Ovary (tissue), 3 donors: Measurements from ENCODE around the gene COX4I2.

Source experiments
- POLR2A ChIP-seq: fragments of 450-650 bp; IDR thresholded peaks from one replicate; pipeline ENCODE4 v1.6.1; 2017; ENCODE audit warnings: antibody characterized with exemption, mild to moderate bottlenecking, moderate library complexity
- TF ChIP-seq, protein P1 (sequence below), 3 donors: fragments of 450-650 bp in 2 of 3; fragments of 200-600 bp in 1 of 3; IDR thresholded peaks; one replicate each; pipeline versions ENCODE4 v1.5.1 to v1.8.0; 2016 to 2022; ENCODE audit warnings: antibody characterized with exemption in 3 of 3, mild to moderate bottlenecking in 1 of 3
- donor health status: DM: no; HTN: no; CAD: no.

- TF ChIP-seq, protein P1, sequence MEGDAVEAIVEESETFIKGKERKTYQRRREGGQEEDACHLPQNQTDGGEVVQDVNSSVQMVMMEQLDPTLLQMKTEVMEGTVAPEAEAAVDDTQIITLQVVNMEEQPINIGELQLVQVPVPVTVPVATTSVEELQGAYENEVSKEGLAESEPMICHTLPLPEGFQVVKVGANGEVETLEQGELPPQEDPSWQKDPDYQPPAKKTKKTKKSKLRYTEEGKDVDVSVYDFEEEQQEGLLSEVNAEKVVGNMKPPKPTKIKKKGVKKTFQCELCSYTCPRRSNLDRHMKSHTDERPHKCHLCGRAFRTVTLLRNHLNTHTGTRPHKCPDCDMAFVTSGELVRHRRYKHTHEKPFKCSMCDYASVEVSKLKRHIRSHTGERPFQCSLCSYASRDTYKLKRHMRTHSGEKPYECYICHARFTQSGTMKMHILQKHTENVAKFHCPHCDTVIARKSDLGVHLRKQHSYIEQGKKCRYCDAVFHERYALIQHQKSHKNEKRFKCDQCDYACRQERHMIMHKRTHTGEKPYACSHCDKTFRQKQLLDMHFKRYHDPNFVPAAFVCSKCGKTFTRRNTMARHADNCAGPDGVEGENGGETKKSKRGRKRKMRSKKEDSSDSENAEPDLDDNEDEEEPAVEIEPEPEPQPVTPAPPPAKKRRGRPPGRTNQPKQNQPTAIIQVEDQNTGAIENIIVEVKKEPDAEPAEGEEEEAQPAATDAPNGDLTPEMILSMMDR (IDR thresholded peaks at IDR 0.05): no peak
- no peak for TF ChIP-seq POLR2A
Observed at GRCh38 chr20:31693987-31694661, 56.4 kb downstream of the COX4I2 start.
